Fibroblast of lung (primary cell): ENCODE data around the gene GPR62. TPM values are rescaled to one million over a fixed set of nuclear protein-coding genes. Genes with fewer than 3 reads are reported as not detected.

ENCODE experiments used
- DNase-seq, 2 donors: peaks; one replicate each; pipeline versions ENCODE4 v3.0.0 to v3.0.0-alpha.2; 2010; ENCODE audit warnings: low read depth in 2 of 2
- H2AFZ ChIP-seq: 2 replicates; pipeline ENCODE4 v1.5.1; 2012; ENCODE audit warnings: low read length, control low read depth, inconsistent platforms
- H3K27ac ChIP-seq: 2 replicates; pipeline ENCODE4 v1.5.1; 2011; ENCODE audit warnings: low read length, control low read depth; ENCODE audit not compliant: insufficient read depth
- H3K27me3 ChIP-seq: 2 replicates; pipeline ENCODE4 v1.5.1; 2011; ENCODE audit warnings: mild to moderate bottlenecking, low read length; ENCODE audit not compliant: control insufficient read depth, insufficient read depth
- H3K36me3 ChIP-seq: 2 replicates; pipeline ENCODE4 v1.5.1; 2011; ENCODE audit warnings: low read length; ENCODE audit not compliant: control insufficient read depth, insufficient read depth
- H3K4me1 ChIP-seq: 2 replicates; pipeline ENCODE4 v1.5.1; 2011; ENCODE audit warnings: low read length; ENCODE audit not compliant: control insufficient read depth, insufficient read depth; ENCODE audit errors: extremely low read depth
- H3K4me2 ChIP-seq: 2 replicates; pipeline ENCODE4 v1.5.1; 2011; ENCODE audit warnings: low read length, control low read depth; ENCODE audit not compliant: insufficient read depth; ENCODE audit errors: extremely low read depth
- H3K4me3 ChIP-seq, 4 experiments: fragments of 200-600 bp in 1 of 4; sonication (generic) in 1 of 4; replicated peaks in 1 of 4; 2 replicates each; pipeline ENCODE4 v1.5.1; 2011 to 2016; ENCODE audit warnings: low read length in 4 of 4, low read depth in 3 of 4, mild to moderate bottlenecking in 3 of 4, control low read depth in 2 of 4, inconsistent platforms in 1 of 4, mixed read lengths in 1 of 4; ENCODE audit not compliant: insufficient read depth in 1 of 4; ENCODE audit errors: control extremely low read depth in 1 of 4
- H3K79me2 ChIP-seq: 2 replicates; pipeline ENCODE4 v1.5.1; 2012; ENCODE audit warnings: mild to moderate bottlenecking, low read length, inconsistent platforms; ENCODE audit not compliant: control insufficient read depth, insufficient read depth
- H3K9ac ChIP-seq: 2 replicates; pipeline ENCODE4 v1.5.1; 2011; ENCODE audit warnings: mild to moderate bottlenecking, low read length, control low read depth; ENCODE audit not compliant: insufficient read depth
- H3K9me3 ChIP-seq: 2 replicates; pipeline ENCODE4 v1.5.1; 2012; ENCODE audit warnings: low read depth, low read length; ENCODE audit not compliant: control insufficient read depth, insufficient read depth
- H4K20me1 ChIP-seq: 2 replicates; pipeline ENCODE4 v1.5.1; 2011; ENCODE audit warnings: low read length; ENCODE audit not compliant: control insufficient read depth, insufficient read depth; ENCODE audit errors: extremely low read depth
- CTCF ChIP-seq, 2 donors: IDR thresholded peaks in 1 of 2; conservative IDR thresholded peaks in 1 of 2; 1 replicate in 1 of 2; 2 replicates in 1 of 2; pipeline ENCODE4 v1.5.1; 2011 to 2012; ENCODE audit warnings: low read length in 2 of 2, control low read depth in 1 of 2, inconsistent platforms in 1 of 2, low read depth in 1 of 2, mild to moderate bottlenecking in 1 of 2
- EZH2 ChIP-seq: IDR thresholded peaks from 2 replicates; pipeline ENCODE4 v1.5.1; 2012; ENCODE audit warnings: low read length, control low read depth, mild to moderate bottlenecking; ENCODE audit errors: missing control alignments
- polyA plus RNA-seq, 2 donors: library from polyadenylated mRNA; depleted of rRNA in 1 of 2; stranded (reverse) in 1 of 2; unstranded in 1 of 2; fragments of >200 nt; gene quantifications; 2 replicates each; pipeline ENCODE4 v1.2.1, GENCODE V29; 2011 to 2012; ENCODE audit warnings: missing spikeins in 1 of 2
- total RNA-seq: library from RNA; depleted of rRNA; stranded (reverse); fragments of >200 nt; gene quantifications from 2 replicates; pipeline ENCODE4 v1.2.1, GENCODE V29; 2014

Gene GPR62
- total and polyA plus RNA-seq, 2 donors (not counting 1 experiment from before 2014, with no cell fraction given) = under 0.01 TPM; not detected in 1

DNA sequence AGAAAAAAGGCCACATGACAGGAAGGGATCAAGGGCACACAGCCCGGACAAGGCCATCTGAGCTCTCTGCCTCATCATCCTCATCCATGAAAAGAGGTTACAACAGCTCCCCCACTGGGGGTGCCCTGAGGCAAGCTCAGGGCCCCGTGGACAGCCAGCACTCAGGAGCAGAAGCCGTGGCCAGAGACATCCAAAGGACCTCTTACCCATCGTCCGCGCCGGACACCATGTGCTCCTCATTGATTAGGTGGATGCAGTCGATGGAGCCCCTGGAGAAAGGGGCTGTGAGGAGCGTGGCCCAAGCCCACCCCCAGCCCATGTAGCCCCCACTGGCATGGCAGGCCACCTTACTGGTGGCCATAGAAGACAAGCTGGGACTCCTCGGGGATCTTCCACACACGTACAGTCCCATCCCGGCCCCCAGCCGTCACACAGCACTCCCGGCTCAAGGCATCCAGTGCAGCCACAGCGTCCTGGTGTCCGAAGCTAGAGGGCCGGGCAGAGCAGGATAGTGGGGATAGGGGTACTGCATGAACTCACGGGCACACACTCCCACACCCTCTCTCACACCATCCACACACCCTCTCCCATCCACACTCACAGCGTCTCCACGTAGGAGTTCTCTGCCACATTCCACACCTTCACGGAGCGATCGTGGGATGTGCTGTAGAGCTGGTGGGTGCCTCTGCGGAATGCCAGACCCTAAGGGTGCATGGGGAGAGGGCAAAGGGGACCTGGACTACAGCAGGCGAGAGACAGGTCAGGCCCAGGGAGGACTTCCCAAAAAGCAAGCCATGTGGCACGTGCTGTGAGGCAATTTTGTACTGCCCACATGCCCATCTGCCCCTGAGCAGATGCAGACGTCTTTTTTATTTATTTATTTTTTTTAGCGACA lies 19.9 kb upstream of the GPR62 start:
- peaks cover 20% of the 10 kb centered on the region for H3K36me3 ChIP-seq
- H3K27me3 ChIP-seq = no peaks in the 10 kb centered on the region
- H3K4me1 ChIP-seq = no peaks in the 10 kb centered on the region
- H3K27ac ChIP-seq = no peak overlapping the region
- H2AFZ ChIP-seq = no peak overlapping the region
- H3K9me3 ChIP-seq = no peaks in the 10 kb centered on the region
- no peak overlapping the region for H3K4me2 ChIP-seq
- H3K4me3 ChIP-seq = no peak overlapping the region
- TF ChIP-seq CTCF (conservative IDR thresholded peaks at IDR 0.05 in 1 of 2, IDR thresholded peaks at IDR 0.05 in 1 of 2; ENCODE audit: low read depth in 1 of 2, low read length in 2 of 2) = no peak
- TF ChIP-seq EZH2 = no peak
- no peak overlapping the region for H3K9ac ChIP-seq
- DNase-seq = no peak
- peaks cover 9% of the 10 kb centered on the region for H3K79me2 ChIP-seq
- H4K20me1 ChIP-seq = no peaks in the 10 kb centered on the region

- H3K4me1 ChIP-seq = peaks cover 2% of the 10 kb centered on the region
- H3K36me3 ChIP-seq = peaks cover 20% of the 10 kb centered on the region
- no peaks in the 10 kb centered on the region for H3K9me3 ChIP-seq
- no peaks in the 10 kb centered on the region for H3K27me3 ChIP-seq
- H3K27ac ChIP-seq = no peak overlapping the region
- no peak overlapping the region for H3K4me3 ChIP-seq
- H4K20me1 ChIP-seq = no peaks in the 10 kb centered on the region
- no peak for DNase-seq
- TF ChIP-seq EZH2 (no peak), CTCF (conservative IDR thresholded peaks at IDR 0.05 in 1 of 2, IDR thresholded peaks at IDR 0.05 in 1 of 2; ENCODE audit: low read depth in 1 of 2, low read length in 2 of 2) (no peak)
- no peak overlapping the region for H2AFZ ChIP-seq
- H3K4me2 ChIP-seq = no peak overlapping the region
- H3K9ac ChIP-seq = no peak overlapping the region
- H3K79me2 ChIP-seq = peaks cover 17% of the 10 kb centered on the region
These were observed 19.1 kb upstream of the GPR62 start for GRCh38 chr3:51935886-51936755.

DNA sequence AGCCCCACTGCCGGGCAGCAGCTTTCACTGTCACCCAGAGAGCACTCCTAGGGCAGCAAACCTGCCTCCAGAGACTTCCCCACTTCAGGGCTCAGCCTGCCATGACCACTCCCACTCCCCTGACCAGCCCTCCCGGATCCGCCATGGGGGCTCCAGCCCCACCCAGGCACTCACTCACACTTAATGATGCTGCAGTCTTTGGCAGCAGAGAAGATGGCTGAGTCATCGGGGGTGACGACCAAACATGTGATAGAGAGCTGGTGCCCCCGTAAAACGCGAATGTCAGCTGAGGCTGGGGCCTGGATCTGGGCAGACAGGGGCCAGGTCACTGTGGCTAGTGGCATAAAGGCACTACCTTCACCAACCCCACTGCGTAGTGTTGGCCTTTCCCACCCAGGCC lies 18.2 kb upstream of the GPR62 start:
- Histone ChIP-seq H3K4me1 (peaks cover 2% of the 10 kb centered on the region), H3K27ac (no peak overlapping the region), H4K20me1 (no peaks in the 10 kb centered on the region), H3K27me3 (no peaks in the 10 kb centered on the region), H3K9ac (no peak overlapping the region), H3K79me2 (peaks cover 19% of the 10 kb centered on the region), H3K36me3 (peaks cover 20% of the 10 kb centered on the region), H3K4me3 (no peak overlapping the region), H2AFZ (no peak overlapping the region), H3K9me3 (no peaks in the 10 kb centered on the region), H3K4me2 (no peak overlapping the region)
- TF ChIP-seq EZH2 (no peak), CTCF (conservative IDR thresholded peaks at IDR 0.05 in 1 of 2, IDR thresholded peaks at IDR 0.05 in 1 of 2; ENCODE audit: low read depth in 1 of 2, low read length in 2 of 2) (no peak)
- DNase-seq = peak; percentile 18 to 39
